NCI-H82 treated with DMSO at 0.1 percent for 48 hours (cell line): ENCODE measurements around the gene TMEM239.
"Not testable (repeated sequence)": the region's sequence is repeated elsewhere in the genome, so short reads cannot be mapped to it uniquely, and the experiment has no call there.

Experiments
- DNase-seq: peaks from one replicate; lab custom pipeline; 2025; ENCODE audit not compliant: unreplicated experiment; lab: John Stamatoyannopoulos, UW

Gene TMEM239

DNA sequence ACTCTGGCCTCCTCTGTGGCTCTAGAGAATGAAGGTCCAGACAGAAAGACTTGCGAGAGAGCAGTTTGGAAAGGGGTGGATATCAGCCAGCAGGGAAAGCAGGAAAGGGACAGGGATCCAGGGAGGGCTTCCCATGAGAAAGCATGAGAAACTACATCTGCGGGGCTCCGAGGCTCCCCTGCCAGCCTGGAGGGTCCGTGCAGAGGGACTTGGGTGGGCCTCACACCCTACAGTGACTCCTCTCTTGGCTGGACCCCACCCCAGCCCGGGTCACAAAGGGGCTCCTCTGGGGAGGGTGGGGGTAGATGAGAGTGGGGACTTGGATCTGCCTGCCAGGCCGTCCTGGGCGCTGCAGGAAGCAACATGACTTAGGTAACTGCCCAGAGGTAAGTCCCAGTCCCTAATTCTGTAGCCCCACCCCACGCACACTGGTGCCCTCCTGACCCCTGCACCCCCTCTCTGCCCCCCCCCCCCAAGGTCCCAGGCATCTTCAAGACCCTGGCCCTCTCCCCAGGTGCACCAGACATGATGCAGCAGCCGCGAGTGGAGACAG lies at the start of gene TMEM239:
TMEM239 (plus strand) TSS at position 335 of the 553 bp plus-strand sequence; CDS start at position 526, 191 bp downstream.
- no peak for DNase-seq

DNA sequence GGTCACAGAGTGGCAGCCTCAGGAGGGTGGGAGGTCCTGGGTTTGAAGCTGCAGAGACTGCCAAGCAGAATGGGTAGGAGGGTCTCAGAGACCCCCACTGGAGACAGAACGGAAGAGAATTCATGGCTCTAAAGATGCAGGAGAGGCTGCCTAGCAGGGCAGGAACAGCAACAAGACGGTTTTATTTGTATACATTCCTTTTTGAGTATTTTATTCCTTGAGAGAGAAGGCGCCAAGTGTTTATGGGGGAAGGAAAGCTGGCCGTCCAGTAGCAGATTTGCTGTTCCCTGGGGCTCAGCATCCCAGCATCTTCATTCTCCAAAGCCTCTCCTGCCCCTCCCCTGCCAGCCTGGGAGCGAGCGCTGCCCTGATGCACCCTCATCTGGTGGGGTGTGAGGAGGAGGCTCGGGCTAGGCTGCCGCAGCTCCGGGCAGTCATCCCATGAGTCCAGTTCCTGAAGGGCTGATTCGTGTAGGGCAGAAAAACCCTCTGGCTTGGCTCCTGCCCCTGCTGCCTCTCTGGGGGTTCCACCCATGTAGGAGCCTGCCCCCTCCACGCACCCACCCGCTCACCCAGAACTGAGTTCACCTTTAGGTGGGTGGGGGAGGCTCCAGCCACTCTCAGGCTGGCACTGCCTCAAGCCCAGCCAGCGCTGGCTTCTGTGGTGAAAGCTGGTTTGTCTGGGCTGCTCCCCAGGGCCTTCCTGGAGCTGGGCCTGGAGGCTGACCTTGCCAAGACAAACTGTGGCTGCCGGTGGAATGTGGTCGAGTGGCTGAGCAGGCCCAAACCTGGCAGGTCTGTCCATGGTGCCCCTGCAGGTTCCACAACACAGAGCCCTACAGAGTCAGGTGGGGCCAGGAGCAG lies 48.2 kb upstream of the TMEM239 start:
- no peak for DNase-seq

DNA sequence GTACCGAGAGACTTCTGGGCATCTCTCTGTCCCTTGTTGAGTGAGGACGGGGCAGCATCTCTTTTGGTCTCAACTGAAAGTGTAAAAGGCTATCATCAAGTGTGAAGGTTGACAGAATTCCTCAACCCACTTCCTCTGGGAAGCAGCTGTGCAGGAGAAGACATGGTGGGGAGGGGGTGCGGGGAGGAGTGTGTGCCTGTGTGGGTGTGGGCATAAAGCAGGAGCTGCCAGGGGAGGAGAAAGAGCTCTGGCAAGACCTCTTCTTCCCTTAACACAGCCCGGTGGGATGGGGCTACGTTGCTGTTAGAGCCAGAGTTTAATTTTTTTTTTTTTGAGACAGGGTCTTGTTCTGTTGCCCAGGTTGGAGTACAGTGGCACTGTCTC lies 47.5 kb upstream of the TMEM239 start:
- no peak for DNase-seq

DNA sequence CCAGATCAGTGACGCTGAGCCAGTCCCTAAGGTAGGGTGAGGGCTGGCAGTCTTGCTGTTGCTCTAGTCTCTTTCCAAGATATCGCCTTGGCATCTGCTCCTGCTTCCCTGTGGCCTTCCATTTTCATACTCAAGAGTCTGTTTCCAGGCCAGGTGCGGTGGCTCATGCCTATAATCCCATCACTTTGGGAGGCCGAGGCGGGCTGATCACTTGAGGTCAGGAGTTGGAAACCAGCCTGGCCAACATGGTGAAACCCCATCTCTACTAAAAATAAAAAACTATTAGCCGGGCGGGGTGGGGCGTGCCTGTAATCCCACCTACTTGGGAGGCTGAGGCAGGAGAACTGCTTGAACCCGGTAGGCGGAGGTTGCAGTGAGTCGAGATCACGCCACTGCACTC lies 46.1 kb upstream of the TMEM239 start:
- DNase-seq, result not testable (repeated sequence)

DNA sequence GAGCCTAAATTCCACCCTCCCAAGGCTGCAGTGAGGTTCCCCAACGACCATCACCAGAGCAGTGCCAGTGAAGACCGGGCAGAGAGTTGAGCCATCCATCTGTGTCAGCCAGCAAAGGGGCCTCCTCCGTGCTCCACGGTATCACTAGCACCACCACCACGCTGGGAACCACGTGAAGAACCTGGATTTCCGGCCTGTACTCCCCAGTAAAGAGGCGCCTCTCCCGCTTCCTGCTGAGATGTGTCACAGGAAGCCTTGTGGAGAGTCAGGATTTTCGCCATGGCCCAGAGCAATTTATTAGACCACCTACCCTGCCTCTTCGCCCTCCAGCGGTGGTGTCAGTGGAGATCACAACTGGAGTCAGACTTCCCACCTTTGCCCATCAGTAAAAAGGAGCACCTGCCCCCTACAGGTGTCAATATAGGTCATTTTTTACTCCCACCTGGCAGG lies 44.5 kb upstream of the TMEM239 start:
- no peak for DNase-seq

DNA sequence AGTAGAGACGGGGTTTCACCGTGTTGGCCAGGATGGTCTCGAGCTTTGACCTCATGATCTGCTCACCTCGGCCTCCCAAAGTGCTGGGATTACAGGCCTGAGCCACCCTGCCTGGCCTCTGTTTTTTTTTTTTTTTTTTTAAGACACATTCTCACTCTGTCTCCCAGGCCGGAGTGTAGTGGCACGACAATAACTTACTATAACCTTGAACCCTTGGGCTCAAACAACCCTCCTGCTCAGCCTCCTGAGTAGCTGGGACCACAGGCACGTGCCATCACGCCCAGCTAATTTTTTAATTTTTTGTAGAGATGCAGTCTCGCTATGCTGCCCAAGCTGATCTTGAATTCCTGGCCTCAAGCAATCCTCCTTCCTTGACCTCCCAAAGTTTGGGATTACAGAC lies 42.4 kb upstream of the TMEM239 start:
- DNase-seq, result no peak

DNA sequence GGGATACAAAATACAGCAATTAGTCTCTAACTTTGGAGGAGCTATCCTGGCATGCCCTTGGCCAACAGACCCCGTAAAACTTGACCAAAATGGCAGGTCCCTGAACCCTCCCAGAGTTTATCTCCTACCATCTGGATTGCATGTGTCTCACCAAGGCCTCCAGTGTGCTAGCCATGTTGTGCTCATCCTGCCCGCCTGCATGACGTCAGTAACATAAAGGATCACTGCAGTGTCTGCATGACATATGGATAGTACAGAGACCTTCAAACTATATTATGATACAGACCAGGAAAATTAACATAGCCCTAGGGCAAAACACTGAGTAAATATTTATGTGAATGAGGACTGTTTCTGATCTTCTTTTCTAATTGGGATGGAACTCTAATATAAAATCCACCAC lies 41.0 kb upstream of the TMEM239 start:
- DNase-seq, result no peak

DNA sequence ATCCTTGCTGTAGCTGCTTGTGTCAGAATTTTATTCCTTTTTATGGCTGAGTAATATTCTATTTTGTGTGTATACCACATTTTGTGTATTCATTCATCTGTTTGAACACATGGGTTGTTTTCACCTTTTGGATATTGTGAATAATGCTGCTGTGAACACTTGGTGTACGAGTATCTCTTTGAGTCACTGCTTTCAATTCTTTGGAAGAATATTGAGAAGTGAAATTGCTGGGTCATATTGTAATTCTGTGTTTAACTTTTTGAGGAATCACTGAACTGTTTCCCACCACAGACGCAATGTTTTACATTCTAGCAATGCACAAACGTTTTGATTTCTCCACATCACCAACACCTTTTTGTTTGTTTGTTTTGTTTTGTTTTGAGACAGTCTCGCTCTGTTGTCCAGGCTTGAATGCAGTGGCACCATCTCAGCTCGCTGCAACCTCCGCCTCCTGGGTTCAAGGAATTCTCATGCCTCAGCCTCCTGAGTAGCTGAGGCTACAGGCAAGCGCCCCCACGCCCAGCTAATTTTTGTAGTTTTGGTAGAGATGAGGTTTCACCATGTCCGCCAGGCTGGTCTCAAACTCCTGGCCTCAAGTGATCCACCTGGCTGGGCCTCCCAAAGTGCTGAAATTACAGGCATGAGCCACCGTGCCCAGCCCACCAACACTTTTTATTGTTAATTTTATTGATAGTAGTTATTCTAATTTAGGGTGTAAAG lies 37.4 kb upstream of the TMEM239 start:
- DNase-seq, result no peak

DNA sequence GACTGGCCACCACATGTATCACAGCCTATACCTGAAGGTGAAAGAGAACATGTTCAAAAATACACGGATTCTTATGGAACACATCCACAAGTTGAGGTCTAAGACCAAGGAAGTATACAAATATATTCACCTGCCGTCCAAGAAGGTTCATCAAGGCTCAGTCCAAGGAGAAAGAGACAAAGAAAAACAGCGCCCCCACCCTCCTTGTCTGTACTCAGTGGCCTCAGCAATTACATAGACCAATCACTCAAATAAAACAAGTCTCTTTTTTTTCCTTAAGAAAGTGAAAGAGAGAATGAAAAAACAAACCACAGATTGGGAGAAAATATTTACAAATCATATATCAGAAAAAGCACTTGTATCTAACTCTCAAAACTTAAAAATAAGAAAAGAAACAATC lies 35.2 kb upstream of the TMEM239 start:
- no peak for DNase-seq

DNA sequence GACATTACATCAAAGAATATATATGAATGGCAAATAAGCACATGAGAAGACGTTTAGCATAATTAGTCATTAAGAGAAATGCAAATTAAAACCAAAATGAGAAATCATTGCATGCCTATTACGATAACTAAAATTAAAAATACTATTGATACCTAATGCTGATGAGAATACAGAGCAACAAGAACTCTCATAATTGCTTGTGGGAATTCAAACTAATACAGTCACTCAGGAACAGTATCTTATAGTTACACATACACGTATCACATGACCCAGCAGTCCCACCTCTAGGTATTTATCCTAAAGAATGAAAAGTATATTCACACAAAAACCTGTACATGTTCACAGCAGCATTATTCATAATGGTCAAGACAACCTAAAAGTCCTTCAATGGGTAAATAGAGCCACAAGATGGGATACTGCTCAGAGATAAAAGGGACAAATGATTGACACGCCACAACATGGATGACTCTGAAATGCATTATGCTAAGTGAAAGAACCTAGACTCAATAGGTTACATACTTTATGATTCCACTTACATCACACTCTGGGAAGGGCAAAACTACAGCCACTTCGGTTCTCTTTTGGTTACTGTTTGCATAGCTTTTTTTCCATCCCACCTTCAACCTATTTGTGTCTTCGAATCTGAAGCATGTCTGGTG lies 32.1 kb upstream of the TMEM239 start:
- DNase-seq, result no peak

DNA sequence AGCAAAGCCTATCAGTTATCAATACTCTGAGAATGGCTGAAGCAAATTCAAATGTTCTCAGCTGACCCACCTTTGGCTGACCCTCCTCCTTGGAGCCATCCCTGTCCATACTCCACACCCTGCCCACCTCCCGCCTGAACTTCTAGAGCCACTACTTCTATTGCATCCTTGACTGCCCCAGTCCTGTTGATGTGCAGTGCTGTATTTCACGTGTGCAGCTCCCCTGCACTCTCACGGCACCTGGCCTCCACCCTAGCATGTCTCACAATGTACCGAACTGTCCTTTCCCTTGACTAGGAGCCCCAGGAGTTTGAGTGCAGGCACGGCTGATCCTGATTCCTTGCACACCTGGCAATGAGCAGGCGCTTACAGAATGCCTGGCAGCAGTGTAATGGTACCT lies 22.7 kb upstream of the TMEM239 start:
- no peak for DNase-seq

DNA sequence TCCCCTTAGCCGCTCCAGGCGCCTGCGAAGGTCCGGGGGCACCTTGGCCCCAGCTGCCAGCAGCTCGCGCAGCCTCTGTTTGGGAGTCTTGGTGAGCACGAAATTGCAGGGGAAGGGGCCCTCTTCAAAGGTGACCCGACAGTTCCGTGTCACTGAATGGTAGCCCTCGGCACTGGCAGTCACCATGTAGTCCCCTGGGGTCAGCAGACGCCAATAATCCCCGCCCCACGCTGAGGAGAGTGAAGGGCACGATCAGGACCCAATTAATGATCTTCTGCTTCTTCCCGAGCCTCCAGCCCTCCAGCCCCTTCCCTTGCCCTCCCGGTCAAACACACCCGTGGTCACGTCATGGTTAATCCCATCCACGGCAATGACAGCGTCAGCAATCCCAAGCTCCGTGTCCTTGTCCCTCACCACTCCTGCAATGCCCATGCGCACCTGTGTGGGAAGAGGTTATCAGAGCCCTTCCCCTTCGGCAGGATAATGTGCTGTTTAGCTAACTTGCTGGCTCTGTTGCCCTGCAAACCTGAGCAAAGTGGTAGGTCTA lies 21.9 kb upstream of the TMEM239 start:
- no peak for DNase-seq

DNA sequence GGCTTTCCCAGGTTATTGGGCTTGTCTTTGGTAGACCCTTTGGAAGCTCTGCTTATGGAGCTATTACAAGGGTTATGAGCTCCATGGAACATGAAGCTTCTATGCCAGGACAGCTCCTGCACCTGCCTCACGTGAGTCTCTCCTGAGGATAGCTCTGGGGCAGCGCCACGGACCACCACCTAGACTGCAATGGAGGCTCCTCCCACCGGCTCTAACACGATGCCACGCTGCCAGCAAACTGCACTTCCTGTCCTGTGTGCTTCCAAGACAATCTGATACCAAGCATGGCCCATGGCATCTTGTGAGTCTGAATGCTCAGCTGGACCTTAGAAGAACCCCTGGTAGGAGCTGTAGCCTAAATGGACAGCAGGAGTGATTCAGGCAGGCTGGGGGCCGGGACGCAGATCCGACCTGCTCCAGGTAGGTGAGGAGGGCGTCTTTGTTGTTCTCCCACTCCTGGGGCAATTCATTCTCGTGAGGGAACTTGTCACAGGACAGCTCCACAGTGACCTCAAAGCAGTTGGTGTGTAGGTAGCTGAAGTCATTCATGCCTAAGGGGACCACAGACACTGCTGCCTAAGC lies 21.2 kb upstream of the TMEM239 start:
- no peak for DNase-seq

DNA sequence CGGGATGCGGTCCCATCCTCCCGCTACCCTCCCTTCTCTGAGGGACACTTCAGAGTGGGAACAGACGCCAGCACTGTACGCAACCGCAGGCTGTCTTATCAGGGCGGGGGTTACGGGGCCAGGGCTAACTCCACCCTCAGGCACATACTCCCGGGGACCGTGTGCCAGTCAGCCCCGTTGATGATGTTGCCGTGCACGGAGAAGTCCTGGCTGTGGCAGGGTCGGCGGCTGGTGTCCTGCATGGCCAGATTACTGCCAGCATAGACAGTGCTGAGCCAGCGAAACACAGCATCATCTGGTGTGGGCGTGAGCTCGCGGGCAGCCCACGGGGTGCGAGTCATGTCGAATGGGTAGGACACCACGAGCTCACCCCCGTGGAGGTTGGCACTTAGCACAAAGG lies 20.7 kb upstream of the TMEM239 start:
- DNase-seq, result no peak

DNA sequence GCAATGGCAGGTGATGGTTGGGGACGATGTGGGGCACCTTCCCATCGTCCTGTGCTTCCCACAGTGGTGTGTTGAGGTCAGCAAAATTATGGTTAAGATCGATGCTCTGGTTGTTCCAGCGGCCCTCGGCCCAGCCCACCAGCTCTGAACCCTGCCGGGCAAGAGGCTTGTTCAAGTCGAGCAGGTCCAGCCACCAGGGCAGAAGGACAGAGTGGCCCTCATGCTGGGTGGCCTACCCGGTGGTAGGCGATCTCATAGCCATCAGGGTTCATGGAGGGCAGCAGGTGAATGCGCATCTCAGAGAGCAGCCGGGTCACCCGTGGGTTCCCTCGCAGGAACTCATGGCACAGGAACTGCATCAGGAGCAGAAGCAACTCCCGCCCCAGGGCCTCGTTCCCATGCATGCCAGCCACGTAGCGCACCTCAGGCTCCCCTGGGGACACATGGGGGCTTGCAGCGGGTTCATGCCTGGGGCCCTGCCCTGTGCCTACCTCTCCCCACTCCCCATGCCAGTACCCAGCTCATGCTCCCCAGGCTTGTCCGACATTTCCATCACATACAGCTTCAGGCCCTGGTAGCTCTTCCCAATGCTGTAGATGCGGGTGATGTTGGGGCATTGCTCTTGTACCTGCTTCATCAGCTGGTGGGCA lies 20.0 kb upstream of the TMEM239 start:
- DNase-seq, result no peak

DNA sequence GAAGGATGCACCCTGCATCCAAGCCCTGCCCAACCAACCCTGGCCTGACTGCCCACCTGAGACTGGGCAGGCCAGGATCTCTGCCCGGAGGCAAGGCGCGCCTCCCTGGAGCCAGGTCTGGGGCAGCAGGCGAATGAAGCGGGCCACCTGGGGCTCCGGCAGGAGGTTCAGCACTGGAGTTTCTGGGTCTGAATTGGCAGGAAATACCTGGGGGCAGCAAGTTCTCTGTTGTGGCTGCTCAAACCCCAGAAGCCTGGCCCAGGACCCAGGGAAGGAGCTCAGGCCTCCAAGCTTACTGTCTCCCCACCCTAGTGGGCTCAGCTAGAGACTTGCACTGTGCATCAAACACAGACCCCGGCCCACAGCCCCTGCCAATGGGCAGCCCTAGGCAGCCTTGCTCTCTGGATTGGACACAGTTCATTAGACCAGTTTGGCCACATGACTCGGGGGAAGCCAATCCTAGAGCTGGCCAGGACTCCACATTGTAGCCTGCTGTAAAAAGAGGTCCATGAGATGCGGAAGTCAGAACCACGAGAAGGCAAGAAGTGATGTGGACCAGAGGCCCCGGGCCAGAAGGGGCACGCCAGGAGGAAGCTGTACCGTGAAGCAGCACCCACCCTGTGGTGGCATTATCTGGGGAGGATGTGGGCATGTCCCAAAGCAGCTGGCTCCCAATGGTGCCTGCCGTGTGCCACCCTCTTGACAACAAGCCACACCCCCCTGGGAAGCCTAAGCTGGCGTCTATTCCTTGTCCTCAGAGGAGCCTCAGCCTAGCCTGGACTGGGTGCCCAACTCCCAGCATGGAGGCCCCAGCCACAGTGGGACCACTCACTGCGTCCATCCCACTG lies 18.8 kb upstream of the TMEM239 start:
- DNase-seq, result no peak

DNA sequence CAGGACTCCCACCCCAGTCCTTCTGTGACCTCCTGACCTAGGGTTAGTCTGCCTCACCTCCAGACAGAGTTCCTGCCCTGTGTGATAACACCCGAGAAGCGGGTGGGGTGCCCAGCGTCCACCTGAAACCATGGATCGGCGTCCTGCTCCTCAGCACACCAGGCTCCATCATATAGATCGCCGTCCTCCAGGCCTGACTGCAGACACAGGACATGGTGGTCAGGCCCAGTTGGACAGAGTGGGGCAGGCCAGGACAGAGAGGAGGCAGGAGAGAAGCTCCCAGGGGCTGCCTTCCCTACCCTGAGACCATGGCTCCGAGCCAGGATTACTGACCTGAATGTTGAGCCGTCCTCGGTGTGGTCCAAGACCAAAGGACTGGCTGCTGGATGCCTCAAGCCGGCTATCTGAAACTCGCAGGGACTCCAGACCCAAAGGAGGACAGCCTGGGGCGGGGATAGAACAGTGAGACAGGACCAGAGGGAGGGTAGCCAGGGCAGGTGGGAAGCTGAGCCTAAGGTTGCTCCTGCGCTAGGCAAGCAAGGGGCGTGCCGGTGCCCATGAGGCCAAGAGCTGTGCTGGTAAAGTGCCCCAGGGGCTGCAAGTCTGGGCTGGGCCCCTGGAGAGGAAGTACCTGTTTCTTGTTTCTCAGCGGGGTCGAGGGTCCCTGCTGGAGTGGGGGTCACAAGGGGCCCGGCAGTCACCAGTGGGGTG lies 17.9 kb upstream of the TMEM239 start:
- no peak for DNase-seq

DNA sequence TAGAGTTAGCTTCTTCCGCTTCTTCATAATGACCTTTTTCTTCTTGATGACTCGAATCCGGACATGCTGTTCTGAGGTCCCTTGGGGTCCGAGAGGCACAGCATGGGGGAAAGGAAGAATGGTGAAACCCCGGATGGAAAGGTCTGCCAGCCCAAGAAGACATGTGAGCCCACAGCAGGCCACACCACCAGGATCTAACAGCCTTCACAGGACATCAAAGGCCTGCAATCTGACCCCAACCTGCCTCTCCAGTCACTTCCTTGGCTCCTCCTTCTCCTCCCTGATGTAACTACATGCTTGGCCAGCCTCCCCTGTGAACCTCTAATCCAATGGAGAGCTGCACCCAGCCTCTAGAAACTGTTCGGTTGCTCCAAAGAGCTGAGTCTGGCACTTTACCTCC lies 17.4 kb upstream of the TMEM239 start:
- DNase-seq, result no peak

DNA sequence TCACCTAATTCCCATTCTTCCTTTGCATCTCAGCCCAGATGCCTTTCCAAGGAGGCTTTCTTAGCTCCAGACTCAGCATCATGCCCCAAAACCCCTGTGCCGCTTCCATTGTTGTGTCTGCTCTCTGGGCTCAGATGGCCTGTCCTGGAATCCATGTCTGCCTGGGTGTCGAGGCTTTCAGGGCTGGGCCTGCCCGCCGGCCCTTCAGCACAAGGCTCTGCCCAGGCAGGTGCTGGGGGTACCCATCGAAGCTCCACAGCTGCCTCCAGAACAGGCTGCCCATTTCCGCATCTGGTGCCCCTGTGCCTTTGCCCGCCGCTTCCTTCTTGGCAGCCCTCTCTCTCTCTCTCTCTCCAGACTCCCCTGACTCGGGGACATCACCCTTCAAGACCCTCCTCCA lies 16.9 kb upstream of the TMEM239 start:
- DNase-seq, result no peak
